Stimulated activated CD4-positive, alpha-beta T cell treated with anti-CD3 and anti-CD28 coated beads, Interleukin-4, amount 100 ng/mL, for 1 hour (primary cell): ENCODE measurements around the gene SIN3A.
A peak's percentile ranks its signal among the peaks of the same experiment; 100 is the strongest.

Experiments used
- DNase-seq: peaks from one replicate; pipeline ENCODE4 v3.0.0-alpha.2; 2020

The SIN3A gene

GRCh38 chr15:75369897-75370581, 81.5 kb downstream of the SIN3A start:
- no peak for DNase-seq

DNA sequence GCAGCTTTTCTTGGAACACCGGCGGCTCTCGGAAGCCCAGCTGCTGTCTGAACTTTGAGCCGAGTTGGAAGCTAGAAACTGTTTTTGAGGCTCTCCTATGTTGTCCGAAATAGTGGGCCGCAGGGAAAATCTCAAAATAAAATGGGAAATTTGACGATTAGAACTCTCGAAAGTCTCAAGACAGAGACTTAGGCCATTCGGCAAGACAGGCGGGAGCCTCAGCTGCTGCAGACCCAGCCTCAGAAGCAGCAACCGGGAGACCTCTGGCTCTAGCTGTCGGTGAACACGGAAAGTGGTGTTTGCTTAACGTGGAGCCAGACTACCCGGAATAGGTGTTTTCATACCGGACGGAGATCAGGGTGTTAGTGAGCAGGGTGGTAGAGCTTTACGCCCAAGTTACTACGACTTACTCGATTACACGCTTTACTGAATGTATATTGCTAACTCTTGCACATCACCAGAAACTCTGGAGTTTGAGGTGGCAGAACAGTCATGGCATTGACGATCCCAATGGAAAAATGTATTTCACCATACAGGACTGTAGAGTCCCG, 82.7 kb downstream of the SIN3A start:
- no peak for DNase-seq

- DNase-seq = peak; percentile 94
Observed at GRCh38 chr15:75367913-75368688, 83.4 kb downstream of the SIN3A start, which contains the start of gene MAN2C1. Gene MAN2C1, minus strand, starts transcription at chr15:75368607. Its CDS starts 24 bp downstream, at chr15:75368583.

GRCh38 chr15:75367406-75367912, 84.0 kb downstream of the SIN3A start:
- no peak for DNase-seq

GRCh38 chr15:75367006-75367405, 84.5 kb downstream of the SIN3A start:
- no peak for DNase-seq

DNA sequence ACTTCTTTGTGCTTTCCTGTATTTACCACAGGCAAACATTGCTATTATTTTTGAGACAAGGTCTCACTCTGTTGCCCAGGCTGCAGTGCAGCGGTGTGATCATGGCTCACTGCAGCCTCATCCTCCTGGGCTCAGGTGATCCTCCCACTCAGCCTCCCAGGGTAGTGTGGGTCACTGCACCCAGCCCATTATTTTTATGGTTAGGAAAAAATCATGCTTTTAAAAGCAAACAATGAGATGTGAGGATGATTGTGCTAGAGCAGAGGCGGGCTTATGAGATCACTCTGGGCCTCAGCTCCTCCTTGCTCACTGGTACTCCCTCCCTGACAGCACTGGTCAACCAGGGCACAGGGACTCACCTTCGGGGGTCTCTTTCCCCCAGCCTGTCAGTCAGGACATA, 85.3 kb downstream of the SIN3A start:
- DNase-seq = no peak

DNA sequence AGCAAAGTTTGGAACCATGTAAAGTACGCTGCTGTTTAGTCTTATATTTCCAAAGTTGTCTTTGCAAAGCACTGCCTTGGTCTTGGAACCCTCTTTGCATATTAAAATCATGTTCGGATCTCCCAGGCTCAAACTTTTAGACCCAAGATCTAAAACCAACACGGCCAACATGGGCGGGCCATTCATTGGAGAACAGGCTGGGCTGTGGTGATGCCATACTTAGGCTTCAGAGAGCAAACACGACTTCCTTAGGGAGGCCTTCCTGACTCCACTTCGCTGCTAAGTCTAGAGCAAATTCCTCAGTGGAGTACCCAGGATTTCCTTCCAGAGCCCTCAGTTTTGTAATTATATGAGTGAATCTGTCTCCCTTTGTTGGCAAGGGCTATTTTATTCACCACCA, 86.6 kb downstream of the SIN3A start:
- no peak for DNase-seq

GRCh38 chr15:75363786-75364185, 87.7 kb downstream of the SIN3A start:
- no peak for DNase-seq

- no peak for DNase-seq
Observed at GRCh38 chr15:75362642-75363249, 88.7 kb downstream of the SIN3A start.

DNA sequence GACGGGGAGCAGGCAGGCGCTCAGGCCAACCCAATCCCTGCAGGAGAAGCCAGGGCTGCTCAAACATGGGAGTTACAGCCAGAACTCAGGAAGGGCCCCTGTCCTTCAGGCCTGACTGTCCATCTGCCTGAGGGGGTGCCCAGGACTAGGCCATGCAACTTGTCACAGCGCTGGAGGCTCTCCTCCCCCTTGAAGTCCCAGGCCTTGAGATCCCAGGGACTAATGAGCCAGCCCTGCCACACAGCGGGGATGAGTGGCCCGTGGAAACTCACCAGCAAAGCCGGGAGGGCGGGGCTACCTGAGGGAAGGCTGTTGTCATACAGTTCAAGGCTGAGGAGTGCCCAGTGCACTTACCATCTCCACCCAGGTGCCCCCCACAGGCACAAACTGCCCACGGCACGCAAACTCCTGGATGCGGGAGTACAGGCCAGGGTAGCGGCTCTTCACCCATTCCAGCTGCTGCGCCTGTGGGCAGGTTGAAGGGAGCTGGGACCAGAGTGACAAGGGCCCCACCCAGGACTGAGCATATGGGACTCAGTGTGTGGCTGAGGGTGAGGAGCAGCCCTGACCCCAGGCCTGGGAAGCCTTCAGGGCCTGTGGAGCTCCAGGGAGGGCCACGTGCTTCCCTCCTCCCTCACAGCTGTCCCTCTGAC, 89.4 kb downstream of the SIN3A start:
- DNase-seq = no peak

DNA sequence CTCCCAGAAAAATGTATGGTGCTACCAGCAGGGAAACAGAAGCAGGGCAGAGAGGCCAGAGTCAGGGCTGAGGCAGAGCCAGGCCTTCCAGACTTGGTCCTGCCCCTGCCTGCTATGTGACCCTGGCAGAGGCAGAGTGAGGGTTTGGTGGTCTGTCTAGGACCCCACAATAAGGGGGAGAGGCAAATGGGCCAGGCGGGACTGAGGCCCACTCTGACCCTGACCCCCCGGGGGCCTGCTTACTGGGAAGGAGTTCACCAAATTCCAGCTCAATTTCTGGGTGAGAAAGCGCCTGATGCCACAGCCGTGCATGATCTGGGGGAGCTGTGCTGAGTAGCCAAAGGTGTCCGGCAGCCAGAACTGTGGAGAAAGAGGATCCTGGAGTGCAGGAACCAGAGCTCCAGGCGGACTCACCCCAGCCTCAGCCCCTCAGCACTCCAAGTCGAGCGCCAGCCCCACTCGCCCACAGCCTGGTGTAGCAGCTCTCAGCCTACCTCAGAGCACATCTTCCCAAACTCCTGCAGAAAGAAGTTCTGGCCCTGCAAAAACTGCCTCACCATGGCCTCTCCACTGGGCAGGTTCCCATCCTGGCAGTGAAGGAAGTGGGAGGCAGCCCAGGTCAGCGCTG, 90.0 kb downstream of the SIN3A start:
- no peak for DNase-seq

- no peak for DNase-seq
Observed at GRCh38 chr15:75360856-75361255, 90.6 kb downstream of the SIN3A start.

DNA sequence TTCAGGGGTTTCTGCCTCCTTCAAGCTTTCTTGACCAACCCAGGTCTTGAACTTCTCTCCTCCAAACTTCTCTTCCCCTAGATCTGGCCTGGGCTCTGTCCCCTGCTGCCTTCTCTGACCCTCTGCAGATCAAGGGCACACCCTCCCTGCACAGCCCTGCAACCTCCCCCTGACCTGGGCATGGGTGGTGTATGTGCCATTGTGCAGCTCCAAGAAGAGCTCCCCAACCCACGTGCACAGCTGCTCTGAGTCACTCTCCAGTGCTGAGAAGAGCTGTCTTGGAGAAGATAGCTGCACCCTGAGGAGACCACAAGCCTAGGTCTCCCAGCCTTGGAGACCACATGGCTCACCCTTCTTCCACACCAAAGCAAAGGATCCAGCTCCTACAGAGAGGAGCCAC, 91.1 kb downstream of the SIN3A start:
- no peak for DNase-seq

- no peak for DNase-seq
Observed at GRCh38 chr15:75359537-75360250, 91.8 kb downstream of the SIN3A start.

DNA sequence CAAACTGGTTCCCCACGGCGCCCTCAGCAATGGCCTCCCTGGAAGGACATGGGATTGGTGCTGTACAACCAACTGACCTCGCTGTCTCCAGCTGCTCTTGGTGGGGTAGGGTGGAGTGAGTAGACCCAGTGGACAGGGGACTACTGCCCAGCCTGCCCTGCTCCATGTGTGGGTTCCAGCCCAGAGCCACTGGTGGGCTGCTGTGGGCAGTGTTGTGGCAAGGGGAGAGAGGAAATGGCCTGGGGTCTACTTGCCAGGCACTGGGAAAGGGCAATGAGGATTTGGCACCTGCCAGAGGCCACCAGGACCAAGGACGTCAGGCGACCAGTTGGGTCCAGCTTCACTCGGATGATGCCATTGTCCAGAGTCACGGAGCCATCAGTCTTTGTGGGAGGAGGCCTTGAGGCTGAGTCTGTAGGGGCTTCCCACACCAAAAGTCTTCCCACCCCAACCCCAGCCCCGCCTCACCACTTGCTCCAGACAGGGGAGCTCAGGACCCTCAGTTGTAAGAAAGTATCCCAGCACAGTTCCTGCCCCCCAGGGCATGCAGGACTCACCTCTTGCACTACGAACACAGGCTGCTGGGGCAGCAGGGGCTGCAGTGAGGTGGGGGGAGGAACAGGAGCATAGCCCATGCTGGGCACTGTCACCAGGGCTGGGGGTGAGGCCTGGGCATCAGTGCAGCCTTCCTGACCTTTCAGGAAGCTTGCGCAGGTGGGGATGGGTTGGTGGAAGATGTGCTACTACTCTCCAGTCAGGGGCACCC, 92.5 kb downstream of the SIN3A start:
- DNase-seq = no peak

DNA sequence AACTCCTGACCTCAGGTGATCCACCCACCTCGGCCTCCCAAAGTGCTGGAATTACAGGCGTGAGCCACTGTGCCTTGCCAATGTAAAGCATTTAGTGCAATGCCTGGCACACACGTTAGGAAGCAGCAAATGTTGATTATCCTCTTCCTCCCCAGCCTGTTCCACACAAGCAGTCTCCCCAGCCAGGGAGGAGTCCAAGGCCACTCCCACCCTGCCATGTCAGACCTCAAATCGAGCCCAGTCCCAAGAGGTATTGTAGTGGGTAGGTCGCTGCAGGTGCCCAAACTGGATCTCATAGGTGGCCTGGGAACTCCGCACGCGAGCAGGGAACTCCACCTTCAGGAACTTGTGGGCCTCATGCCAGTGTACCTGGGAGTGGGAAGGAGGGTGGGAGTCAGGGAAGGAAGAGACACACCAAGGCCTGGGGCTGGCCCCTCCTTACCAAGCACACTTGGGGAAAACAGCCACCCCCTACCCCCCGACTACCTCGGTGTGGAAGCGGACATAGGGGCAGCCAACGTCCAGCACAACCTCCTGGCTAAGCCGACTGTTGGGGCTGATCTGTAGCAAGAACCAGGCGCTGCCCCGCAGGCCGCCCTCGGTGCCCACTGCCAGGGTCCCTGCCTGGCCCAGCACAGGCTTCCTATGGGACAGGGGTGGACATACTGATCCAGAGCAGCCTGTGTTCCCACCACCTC, 93.4 kb downstream of the SIN3A start:
- no peak for DNase-seq

DNA sequence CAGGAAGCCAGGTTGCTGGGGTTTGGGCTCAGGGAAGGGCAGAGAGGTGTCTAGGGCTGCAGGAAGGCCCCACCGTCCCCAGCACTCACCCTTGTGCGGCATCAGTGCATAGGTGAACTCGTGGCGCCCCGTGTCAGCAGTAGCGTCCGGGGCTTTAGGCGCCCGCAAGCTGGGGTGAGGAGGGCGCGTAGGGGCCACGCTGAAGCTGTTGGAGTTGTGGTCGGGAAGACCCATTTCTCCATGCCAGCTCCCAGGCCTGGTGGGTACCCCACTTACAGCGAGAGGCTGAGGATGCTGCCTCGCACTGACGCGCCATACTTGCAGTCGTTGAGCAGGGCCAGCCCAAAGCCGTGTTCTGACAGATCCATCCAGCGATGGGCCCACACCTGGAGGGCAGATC, 95.0 kb downstream of the SIN3A start:
- DNase-seq = no peak

GRCh38 chr15:75356006-75356405, 95.5 kb downstream of the SIN3A start:
- no peak for DNase-seq

DNA sequence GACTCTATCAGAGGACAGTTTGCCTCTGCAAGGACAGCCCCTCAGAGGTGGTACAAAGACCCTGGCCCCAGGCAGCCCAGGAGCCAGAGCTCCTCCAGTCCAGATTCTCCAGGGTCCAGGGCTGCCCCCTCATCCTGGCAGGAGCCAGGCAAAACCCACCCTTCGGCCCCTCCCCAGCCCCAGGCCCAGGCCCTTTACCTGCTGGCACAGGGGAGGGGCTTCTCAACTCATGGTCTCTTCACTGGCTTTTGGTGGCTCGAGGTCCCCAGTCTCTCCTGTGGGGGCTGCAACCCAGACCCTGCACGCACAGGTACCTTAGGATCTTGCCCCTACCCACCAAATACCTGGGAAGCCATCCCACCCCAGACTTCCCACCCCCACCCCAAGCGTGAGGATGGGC, 96.1 kb downstream of the SIN3A start:
- no peak for DNase-seq

GRCh38 chr15:75354454-75354853, 97.0 kb downstream of the SIN3A start:
- DNase-seq = no peak
